OCI-LY7 (cell line): ENCODE results near the gene GOLGA6L7.

ENCODE experiments used
- EZH2phosphoT487 ChIP-seq: fragments of 200-600 bp; sonication (generic); IDR thresholded peaks from 2 replicates; pipeline ENCODE4 v1.6.1; 2018; ENCODE audit warnings: low read depth, borderline replicate concordance, mild to moderate bottlenecking, mixed run types, antibody characterized with exemption, low read length, moderate library complexity, mixed read lengths
- TF ChIP-seq, protein P1 (sequence below): fragments of 200-600 bp; sonication (generic); conservative IDR thresholded peaks from 2 replicates; pipeline ENCODE4 v1.5.1; 2014; ENCODE audit warnings: mild to moderate bottlenecking, antibody characterized with exemption, low read length, moderate library complexity, mixed read lengths

DNA sequence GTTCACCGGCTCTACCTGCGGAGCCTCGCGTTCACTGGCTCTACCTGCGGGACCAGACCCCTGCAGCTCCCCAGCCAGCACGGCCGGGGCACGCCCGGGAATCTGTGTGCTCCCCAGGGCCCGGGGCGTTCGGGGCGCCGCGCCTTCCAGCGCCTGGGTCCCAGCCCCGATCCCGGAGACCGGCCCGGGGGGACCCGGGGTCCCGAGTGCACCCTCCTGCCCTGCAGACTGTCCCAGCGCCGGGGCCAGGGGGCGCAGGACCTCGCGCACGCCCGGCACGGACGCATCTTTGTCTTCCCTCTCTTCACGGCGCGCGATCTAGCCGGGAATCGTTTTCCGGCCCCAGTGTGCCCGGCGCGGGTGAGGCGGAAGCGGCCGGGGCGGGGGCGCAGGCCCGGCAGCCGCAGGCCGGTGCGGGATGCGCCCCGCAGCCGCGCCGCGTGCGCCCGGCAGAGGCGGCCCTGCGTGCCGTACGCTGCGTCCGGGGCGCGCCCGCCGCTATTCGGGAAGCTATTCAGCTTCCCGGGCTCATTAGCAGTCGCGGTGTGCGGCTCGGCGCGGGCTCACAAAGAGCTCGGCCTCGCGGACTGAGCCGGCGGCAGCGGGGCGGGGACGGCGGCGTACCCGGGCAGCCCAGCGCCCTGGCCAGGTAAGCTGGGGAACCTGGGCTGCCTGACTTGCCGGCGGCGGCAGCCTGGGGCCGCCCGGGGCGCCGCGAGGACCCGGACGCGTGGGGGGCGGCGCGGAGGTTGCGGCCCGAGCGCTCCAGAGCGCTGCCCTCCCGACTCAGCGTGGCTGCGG, 37.4 kb upstream of the GOLGA6L7 start, which contains the start of gene APBA2:
- TF ChIP-seq, protein P1, sequence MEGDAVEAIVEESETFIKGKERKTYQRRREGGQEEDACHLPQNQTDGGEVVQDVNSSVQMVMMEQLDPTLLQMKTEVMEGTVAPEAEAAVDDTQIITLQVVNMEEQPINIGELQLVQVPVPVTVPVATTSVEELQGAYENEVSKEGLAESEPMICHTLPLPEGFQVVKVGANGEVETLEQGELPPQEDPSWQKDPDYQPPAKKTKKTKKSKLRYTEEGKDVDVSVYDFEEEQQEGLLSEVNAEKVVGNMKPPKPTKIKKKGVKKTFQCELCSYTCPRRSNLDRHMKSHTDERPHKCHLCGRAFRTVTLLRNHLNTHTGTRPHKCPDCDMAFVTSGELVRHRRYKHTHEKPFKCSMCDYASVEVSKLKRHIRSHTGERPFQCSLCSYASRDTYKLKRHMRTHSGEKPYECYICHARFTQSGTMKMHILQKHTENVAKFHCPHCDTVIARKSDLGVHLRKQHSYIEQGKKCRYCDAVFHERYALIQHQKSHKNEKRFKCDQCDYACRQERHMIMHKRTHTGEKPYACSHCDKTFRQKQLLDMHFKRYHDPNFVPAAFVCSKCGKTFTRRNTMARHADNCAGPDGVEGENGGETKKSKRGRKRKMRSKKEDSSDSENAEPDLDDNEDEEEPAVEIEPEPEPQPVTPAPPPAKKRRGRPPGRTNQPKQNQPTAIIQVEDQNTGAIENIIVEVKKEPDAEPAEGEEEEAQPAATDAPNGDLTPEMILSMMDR = no peak
- TF ChIP-seq EZH2phosphoT487 = no peak
